Activated CD8-positive, alpha-beta memory T cell treated with anti-CD3 and anti-CD28 coated beads, Interleukin-2, amount 10 ng/mL, durations not matched to agents 7 days and 5 days (primary cell): Measurements from ENCODE around the gene REL. TPM values are rescaled to one million over a fixed set of nuclear protein-coding genes. Genes with fewer than 3 reads are reported as not detected.

ENCODE experiments used
- ATAC-seq: fragments of 150-1000 bp; cut with Tn5 transposase; one replicate; pipeline ENCODE4 v1.10.0; 2021; ENCODE audit warnings: moderate library complexity
- CTCF ChIA-PET: fragments of 350-600 bp; sonication (Branson Sonifier 250); formaldehyde crosslinking; loops from one replicate; lab custom pipeline; 2021; ENCODE audit warnings: antibody characterized with exemption; lab: Charles Lee
- DNase-seq: peaks from one replicate; pipeline ENCODE4 v3.0.0-alpha.2; 2020
- H3K27ac Mint-ChIP-seq: one replicate; pipeline ENCODE4 v1.8.0; 2021; ENCODE audit warnings: mild to moderate bottlenecking, mixed read lengths
- H3K27me3 Mint-ChIP-seq: one replicate; pipeline ENCODE4 v1.8.0; 2021; ENCODE audit warnings: mixed read lengths
- H3K36me3 Mint-ChIP-seq: one replicate; pipeline ENCODE4 v1.8.0; 2021; ENCODE audit warnings: mild to moderate bottlenecking, mixed read lengths
- H3K4me1 Mint-ChIP-seq: one replicate; pipeline ENCODE4 v1.8.0; 2021; ENCODE audit warnings: mixed read lengths
- H3K4me3 Mint-ChIP-seq: one replicate; pipeline ENCODE4 v1.8.0; 2021; ENCODE audit warnings: mild to moderate bottlenecking, moderate library complexity, mixed read lengths
- H3K9me3 Mint-ChIP-seq: one replicate; pipeline ENCODE4 v1.8.0; 2022; ENCODE audit warnings: low read depth, mixed read lengths
- total RNA-seq, 2 experiments: library from RNA; stranded (reverse); gene quantifications; one replicate each; pipeline ENCODE4 v1.2.3, GENCODE V29; 2021

The REL gene
- total RNA-seq, 2 experiments from 2014 or later = 22.1 to 31.9 TPM

DNA sequence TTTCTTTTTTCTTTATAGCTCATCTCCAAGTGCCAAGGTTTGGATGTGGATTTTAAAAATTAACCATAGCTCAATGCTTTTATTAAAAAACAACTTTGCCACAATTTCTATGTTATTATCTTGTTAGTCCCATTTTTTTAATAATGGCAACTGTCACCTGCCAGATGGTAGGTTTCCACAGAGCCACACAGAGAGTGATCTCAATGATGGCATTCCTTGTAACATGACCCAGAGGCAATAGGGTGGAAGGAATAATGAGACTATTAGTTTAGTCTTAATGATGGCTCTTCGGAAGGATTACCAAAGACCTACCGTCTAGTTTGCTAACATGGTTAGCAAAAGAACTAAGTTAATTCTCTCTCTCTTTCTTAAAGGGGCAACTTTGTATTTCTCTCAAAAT, 64.0 kb downstream of the REL start:
- H3K4me1 Mint-ChIP-seq = peaks cover 14% of the 10 kb centered on the region
- H3K9me3 Mint-ChIP-seq = no peaks in the 10 kb centered on the region
- no peak for DNase-seq
- CTCF ChIA-PET = interaction anchor here (1.0 kb wide), 1 partner anchor 78 kb away, joined by 3 read pairs; no protein-coding TSS in a partner anchor
- peaks cover 31% of the 10 kb centered on the region for H3K36me3 Mint-ChIP-seq
- no peak for ATAC-seq
- no peak overlapping the region for H3K4me3 Mint-ChIP-seq
- no peaks in the 10 kb centered on the region for H3K27me3 Mint-ChIP-seq
- no peak overlapping the region for H3K27ac Mint-ChIP-seq

DNA sequence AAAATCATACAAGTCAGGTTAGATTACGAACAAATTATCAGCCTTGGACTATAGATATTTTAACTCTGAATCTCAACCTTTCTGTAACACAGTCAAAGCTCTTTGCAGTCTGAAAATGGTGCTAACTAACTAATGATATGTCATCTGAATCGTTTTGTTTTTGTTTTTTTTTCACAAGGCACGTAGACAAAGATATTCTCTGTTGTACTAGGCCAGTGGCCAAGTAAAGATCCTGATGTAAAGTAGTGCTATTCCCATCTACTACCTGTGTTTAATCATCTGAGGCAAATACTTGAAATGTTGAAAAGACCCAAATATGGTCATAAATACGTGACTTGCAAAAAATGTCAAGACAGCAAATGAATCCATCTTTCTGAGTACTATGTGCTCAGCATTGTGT, 65.7 kb downstream of the REL start:
- CTCF ChIA-PET = no interaction called here
- ATAC-seq (no peak), DNase-seq (no peak)
- no peaks in the 10 kb centered on the region for H3K27me3 Mint-ChIP-seq
- H3K4me3 Mint-ChIP-seq = no peak overlapping the region
- peaks cover 14% of the 10 kb centered on the region for H3K4me1 Mint-ChIP-seq
- H3K27ac Mint-ChIP-seq = no peak overlapping the region
- H3K9me3 Mint-ChIP-seq = no peaks in the 10 kb centered on the region
- H3K36me3 Mint-ChIP-seq = peaks cover 38% of the 10 kb centered on the region

GRCh38 chr2:60948161-60948560, 66.8 kb downstream of the REL start:
- DNase-seq (no peak), ATAC-seq (no peak)
- H3K27ac Mint-ChIP-seq = no peak overlapping the region
- no peak overlapping the region for H3K4me3 Mint-ChIP-seq
- H3K4me1 Mint-ChIP-seq = peaks cover 14% of the 10 kb centered on the region
- H3K9me3 Mint-ChIP-seq = no peaks in the 10 kb centered on the region
- peaks cover 41% of the 10 kb centered on the region for H3K36me3 Mint-ChIP-seq
- CTCF ChIA-PET = interaction anchor here (1.4 kb wide), 1 partner anchor 20 kb away, joined by 3 read pairs; no protein-coding TSS in a partner anchor
- H3K27me3 Mint-ChIP-seq = no peaks in the 10 kb centered on the region

DNA sequence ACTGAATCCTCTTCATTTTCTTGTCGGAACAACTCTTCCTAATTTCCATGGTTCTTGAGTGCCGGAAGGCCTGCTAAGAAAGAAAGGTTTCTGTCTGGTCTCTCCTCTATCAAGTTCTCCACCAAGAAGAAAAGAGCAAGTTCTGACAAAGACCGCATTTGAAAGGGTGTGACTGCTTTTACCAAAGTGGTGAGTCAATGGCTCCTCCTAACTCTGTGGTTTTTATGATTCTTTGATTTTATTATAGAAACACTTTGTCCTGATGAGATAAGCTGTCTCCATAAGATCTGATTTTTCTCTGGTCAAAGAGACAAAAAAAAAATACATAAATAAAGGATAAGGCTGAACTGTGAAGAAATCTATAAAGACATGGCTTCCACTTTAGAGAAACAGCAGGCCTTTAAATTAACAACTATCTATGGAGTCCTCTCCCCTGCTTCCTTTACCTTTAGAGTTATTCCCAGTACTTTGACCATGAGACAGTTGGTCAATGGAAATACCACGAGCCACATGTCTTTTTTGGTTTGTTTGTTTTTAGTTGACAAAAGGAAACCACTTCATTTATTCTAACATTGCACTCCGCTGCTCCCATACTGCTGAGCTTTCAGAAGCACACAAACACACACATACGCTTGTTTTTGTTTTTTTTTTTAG, 67.7 kb downstream of the REL start:
- CTCF ChIA-PET = interaction anchor here (1.4 kb wide), 1 partner anchor 19 kb away, joined by 3 read pairs; no protein-coding TSS in a partner anchor
- ATAC-seq = peak; percentile 39
- no peak for DNase-seq
- Mint-ChIP-seq H3K4me1 (peaks cover 15% of the 10 kb centered on the region), H3K27ac (peak overlapping the region; percentile 31), H3K9me3 (no peaks in the 10 kb centered on the region), H3K4me3 (no peak overlapping the region), H3K36me3 (peaks cover 46% of the 10 kb centered on the region), H3K27me3 (no peaks in the 10 kb centered on the region)

GRCh38 chr2:60954139-60954538, 72.8 kb downstream of the REL start:
- CTCF ChIA-PET = no interaction called here

DNA sequence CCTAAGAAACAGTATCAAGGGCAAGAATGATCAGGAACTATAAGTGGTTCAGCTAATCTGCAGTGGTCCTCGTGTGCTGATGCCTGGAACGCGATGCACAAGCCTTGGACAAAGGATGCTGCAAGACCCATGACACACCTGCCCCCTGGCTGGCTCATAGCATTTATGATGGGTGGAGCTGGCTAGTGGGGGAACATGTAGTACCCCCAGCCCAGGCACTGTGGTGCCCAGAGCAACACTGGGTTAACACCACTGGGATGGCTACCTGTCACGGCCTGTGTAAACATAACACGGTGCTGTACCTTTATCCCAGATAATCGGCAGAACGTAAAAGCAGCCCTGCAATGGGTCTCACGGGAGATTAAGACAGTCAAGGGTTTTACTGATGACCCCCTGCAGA, 75.8 kb downstream of the REL start:
- no peak for ATAC-seq
- no peak overlapping the region for H3K4me3 Mint-ChIP-seq
- no peak overlapping the region for H3K27ac Mint-ChIP-seq
- H3K4me1 Mint-ChIP-seq = peaks cover 2% of the 10 kb centered on the region
- no peaks in the 10 kb centered on the region for H3K9me3 Mint-ChIP-seq
- DNase-seq = no peak
- no peaks in the 10 kb centered on the region for H3K27me3 Mint-ChIP-seq
- H3K36me3 Mint-ChIP-seq = peaks cover 32% of the 10 kb centered on the region
- CTCF ChIA-PET = interaction anchor here (0.7 kb wide), 1 partner anchor 259 kb away, joined by 4 read pairs; no protein-coding TSS in a partner anchor

More at GRCh38 chr2:60954139-60954538, 72.8 kb downstream of the REL start:
- Mint-ChIP-seq H3K4me1 (peaks cover 4% of the 10 kb centered on the region), H3K9me3 (no peaks in the 10 kb centered on the region), H3K27ac (no peak overlapping the region), H3K27me3 (no peaks in the 10 kb centered on the region), H3K4me3 (no peak overlapping the region), H3K36me3 (peaks cover 38% of the 10 kb centered on the region)
- DNase-seq = no peak
- no peak for ATAC-seq

DNA sequence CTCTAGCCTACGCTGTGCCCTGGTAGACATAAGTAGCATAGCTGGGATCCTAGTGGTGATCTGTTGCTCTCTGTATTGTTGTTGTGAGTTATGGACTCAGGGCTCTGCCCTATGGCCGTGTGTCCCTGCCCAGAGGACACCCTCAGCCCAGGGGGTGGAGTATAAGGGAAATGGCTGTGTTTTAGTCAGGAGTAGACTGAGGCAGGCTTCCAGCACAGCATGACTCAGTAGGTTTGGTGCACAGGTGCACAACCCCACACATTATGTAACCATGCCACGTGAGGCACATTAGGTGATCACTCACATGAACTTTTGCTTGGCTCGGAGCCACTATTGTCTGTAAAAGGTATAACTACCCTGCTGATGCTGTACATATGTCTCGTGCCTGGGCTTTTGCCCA, 76.3 kb downstream of the REL start:
- DNase-seq = no peak
- CTCF ChIA-PET = interaction anchor here (1.6 kb wide), 1 partner anchor 10 kb away, joined by 4 read pairs; no protein-coding TSS in a partner anchor
- Mint-ChIP-seq H3K27me3 (no peaks in the 10 kb centered on the region), H3K4me3 (no peak overlapping the region), H3K27ac (no peak overlapping the region), H3K4me1 (peaks cover 2% of the 10 kb centered on the region), H3K9me3 (no peaks in the 10 kb centered on the region), H3K36me3 (peaks cover 34% of the 10 kb centered on the region)
- no peak for ATAC-seq

GRCh38 chr2:60958361-60958760, 77.0 kb downstream of the REL start:
- no peaks in the 10 kb centered on the region for H3K9me3 Mint-ChIP-seq

GRCh38 chr2:60958800-60959199, 77.4 kb downstream of the REL start:
- no peaks in the 10 kb centered on the region for H3K9me3 Mint-ChIP-seq
- H3K27me3 Mint-ChIP-seq = no peaks in the 10 kb centered on the region
- H3K27ac Mint-ChIP-seq = no peak overlapping the region
- H3K36me3 Mint-ChIP-seq = peaks cover 28% of the 10 kb centered on the region
- ATAC-seq = no peak
- no peak for DNase-seq
- no peak overlapping the region for H3K4me3 Mint-ChIP-seq
- H3K4me1 Mint-ChIP-seq = peaks cover 2% of the 10 kb centered on the region
- CTCF ChIA-PET = interaction anchor here (1.6 kb wide), 1 partner anchor 9 kb away, joined by 4 read pairs; no protein-coding TSS in a partner anchor

More at GRCh38 chr2:60958361-60958760, 77.0 kb downstream of the REL start:
- ATAC-seq (no peak), DNase-seq (no peak)
- Mint-ChIP-seq H3K27me3 (no peaks in the 10 kb centered on the region), H3K4me3 (no peak overlapping the region), H3K27ac (no peak overlapping the region), H3K36me3 (peaks cover 32% of the 10 kb centered on the region), H3K4me1 (peaks cover 2% of the 10 kb centered on the region)
- CTCF ChIA-PET = interaction anchor here (1.6 kb wide), 1 partner anchor 9 kb away, joined by 4 read pairs; no protein-coding TSS in a partner anchor

DNA sequence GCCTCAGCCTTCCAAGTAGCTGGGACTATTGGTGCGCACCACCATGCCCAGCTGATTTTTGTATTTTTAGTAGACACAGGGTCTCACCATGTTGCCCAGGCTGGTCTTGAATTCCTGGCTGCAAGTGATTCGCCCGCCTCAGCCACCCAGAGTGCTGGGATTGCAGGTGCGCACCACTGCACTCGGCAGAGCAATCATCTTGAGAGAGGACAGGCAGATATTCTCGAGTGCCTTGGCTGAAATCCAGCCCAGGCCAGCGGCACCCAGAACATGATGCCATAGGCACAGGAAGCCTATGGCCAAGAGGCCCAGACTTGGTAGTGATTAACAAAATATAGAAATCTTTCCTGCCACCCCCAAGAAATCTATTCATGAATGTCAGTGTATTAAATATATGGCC, 78.1 kb downstream of the REL start:
- Mint-ChIP-seq H3K9me3 (peaks cover 4% of the 10 kb centered on the region), H3K27me3 (no peaks in the 10 kb centered on the region), H3K27ac (no peak overlapping the region), H3K4me3 (no peak overlapping the region), H3K4me1 (peaks cover 5% of the 10 kb centered on the region), H3K36me3 (peaks cover 28% of the 10 kb centered on the region)
- no peak for ATAC-seq
- CTCF ChIA-PET = no interaction called here
- DNase-seq = no peak

GRCh38 chr2:60960706-60961105, 79.3 kb downstream of the REL start:
- DNase-seq = no peak
- H3K4me1 Mint-ChIP-seq = peaks cover 16% of the 10 kb centered on the region
- ATAC-seq = no peak
- H3K27ac Mint-ChIP-seq = no peak overlapping the region
- no peak overlapping the region for H3K4me3 Mint-ChIP-seq
- peaks cover 35% of the 10 kb centered on the region for H3K36me3 Mint-ChIP-seq
- H3K9me3 Mint-ChIP-seq = peaks cover 4% of the 10 kb centered on the region
- H3K27me3 Mint-ChIP-seq = no peaks in the 10 kb centered on the region
- CTCF ChIA-PET = interaction anchor here (0.6 to 0.8 kb wide), 2 partner anchors 329 to 399 kb away, joined by 3 read pairs; no protein-coding TSS in a partner anchor

GRCh38 chr2:60961457-60961856, 80.1 kb downstream of the REL start:
- DNase-seq = no peak
- H3K9me3 Mint-ChIP-seq = peaks cover 4% of the 10 kb centered on the region
- H3K27me3 Mint-ChIP-seq = no peaks in the 10 kb centered on the region
- CTCF ChIA-PET = no interaction called here
- no peak overlapping the region for H3K27ac Mint-ChIP-seq
- peaks cover 34% of the 10 kb centered on the region for H3K36me3 Mint-ChIP-seq
- no peak for ATAC-seq
- no peak overlapping the region for H3K4me3 Mint-ChIP-seq
- H3K4me1 Mint-ChIP-seq = peaks cover 22% of the 10 kb centered on the region

DNA sequence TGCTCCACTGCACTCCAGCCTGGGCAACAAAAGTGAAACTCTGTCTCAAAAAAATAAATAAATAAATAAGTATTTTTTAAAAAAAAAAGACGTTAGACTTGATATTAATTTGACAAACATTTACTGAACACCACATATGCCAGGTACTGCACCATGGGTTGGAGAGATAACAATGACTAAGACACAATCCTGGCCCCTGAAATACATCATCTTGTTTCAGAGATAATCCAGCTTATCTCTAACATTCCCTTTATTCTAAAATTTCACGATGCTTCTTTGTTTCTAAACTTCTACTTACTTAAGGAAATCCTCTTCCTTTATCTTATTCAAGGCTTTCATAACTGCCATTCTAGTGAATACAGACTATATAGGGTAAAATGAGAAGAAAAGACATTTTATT, 81.2 kb downstream of the REL start:
- ATAC-seq = no peak
- Mint-ChIP-seq H3K36me3 (peaks cover 39% of the 10 kb centered on the region), H3K27ac (no peak overlapping the region), H3K27me3 (no peaks in the 10 kb centered on the region), H3K4me1 (peaks cover 28% of the 10 kb centered on the region), H3K9me3 (peaks cover 4% of the 10 kb centered on the region), H3K4me3 (no peak overlapping the region)
- CTCF ChIA-PET = interaction anchor here (1.1 to 1.6 kb wide), 2 partner anchors 12 to 36 kb away, joined by 4 read pairs; no protein-coding TSS in a partner anchor
- DNase-seq = no peak

- H3K4me1 Mint-ChIP-seq = peaks cover 28% of the 10 kb centered on the region
- H3K27ac Mint-ChIP-seq = no peak overlapping the region
- peaks cover 40% of the 10 kb centered on the region for H3K36me3 Mint-ChIP-seq
- H3K9me3 Mint-ChIP-seq = peaks cover 4% of the 10 kb centered on the region
- H3K4me3 Mint-ChIP-seq = no peak overlapping the region
- DNase-seq (no peak), ATAC-seq (no peak)
- CTCF ChIA-PET = interaction anchor here (1.1 to 1.6 kb wide), 2 partner anchors 12 to 35 kb away, joined by 4 read pairs; no protein-coding TSS in a partner anchor
- H3K27me3 Mint-ChIP-seq = no peaks in the 10 kb centered on the region
These were observed 81.8 kb downstream of the REL start for GRCh38 chr2:60963190-60963589.
